Measurements from ENCODE around the gene PRR15L.
A peak's percentile ranks its signal among the peaks of the same experiment; 100 is the strongest.

DNA sequence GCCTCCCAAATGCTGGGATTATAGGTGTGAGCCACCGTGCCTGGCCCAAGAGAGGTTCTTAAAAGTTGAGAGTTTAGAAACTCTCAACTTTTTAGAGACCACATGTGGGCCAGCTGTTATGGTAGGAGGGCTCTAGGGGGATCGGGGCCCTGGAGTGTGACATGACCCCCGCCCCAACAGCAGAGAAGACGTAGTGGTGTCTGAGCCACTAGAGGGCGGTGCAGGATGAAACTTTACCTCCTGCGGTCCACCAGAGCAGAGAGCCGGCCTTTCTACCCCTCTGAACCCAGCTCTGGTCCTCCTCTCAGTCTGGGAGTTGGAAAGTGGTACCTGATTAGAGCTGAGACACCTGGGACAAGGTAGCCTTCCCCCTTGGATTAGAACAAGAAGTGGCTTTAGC, 20.6 kb upstream of the PRR15L start:
- TF ChIP-seq, protein P1, sequence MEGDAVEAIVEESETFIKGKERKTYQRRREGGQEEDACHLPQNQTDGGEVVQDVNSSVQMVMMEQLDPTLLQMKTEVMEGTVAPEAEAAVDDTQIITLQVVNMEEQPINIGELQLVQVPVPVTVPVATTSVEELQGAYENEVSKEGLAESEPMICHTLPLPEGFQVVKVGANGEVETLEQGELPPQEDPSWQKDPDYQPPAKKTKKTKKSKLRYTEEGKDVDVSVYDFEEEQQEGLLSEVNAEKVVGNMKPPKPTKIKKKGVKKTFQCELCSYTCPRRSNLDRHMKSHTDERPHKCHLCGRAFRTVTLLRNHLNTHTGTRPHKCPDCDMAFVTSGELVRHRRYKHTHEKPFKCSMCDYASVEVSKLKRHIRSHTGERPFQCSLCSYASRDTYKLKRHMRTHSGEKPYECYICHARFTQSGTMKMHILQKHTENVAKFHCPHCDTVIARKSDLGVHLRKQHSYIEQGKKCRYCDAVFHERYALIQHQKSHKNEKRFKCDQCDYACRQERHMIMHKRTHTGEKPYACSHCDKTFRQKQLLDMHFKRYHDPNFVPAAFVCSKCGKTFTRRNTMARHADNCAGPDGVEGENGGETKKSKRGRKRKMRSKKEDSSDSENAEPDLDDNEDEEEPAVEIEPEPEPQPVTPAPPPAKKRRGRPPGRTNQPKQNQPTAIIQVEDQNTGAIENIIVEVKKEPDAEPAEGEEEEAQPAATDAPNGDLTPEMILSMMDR (IDR thresholded peaks at IDR 0.05; ENCODE audit: poor library complexity): peak; percentile 77
- TF ChIP-seq EZH2 (IDR thresholded peaks at IDR 0.05; ENCODE audit: borderline replicate concordance): no peak
